ENCODE data around the gene SNAPC1. TPM values are rescaled to one million over a fixed set of nuclear protein-coding genes. Genes with fewer than 3 reads are reported as not detected.
A peak's percentile ranks its signal among the peaks of the same experiment; 100 is the strongest.

The SNAPC1 gene
- total RNA-seq, 1 donor from 2014 or later, result 5.6 TPM

DNA sequence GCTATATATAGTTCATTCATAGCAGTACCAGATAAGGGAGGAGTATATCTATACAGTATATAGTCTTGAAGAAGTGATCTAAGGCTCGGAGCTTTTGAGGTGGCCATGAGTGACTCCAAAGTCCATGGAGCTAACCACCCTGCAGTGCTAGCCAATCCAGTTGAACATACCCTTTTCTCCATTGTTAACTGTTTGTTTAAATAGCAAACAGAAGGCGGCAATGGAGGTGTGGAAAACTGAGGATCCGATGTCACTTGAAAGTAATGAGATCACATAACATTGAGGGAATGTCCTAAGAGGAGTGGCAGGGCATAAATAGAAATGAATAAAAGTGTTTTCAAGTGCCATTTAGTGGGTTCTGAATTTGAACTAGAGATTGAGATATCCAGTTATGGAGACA lies 12.4 kb upstream of the SNAPC1 start:
- TF ChIP-seq CTCF (conservative IDR thresholded peaks at IDR 0.05), result no peak
- H3K4me3 Mint-ChIP-seq, result peak overlapping the region; percentile 68
- H3K4me1 Mint-ChIP-seq (ENCODE audit: unreplicated experiment), result no peaks in the 10 kb centered on the region
- H3K27ac Mint-ChIP-seq, result peak overlapping the region; percentile 69
- DNase-seq (ENCODE audit: extremely low spot score, unreplicated experiment), result no peak
- H3K27me3 Mint-ChIP-seq, result no peaks in the 10 kb centered on the region
- peaks cover 24% of the 10 kb centered on the region for H3K36me3 Mint-ChIP-seq
- no peaks in the 10 kb centered on the region for H3K9me3 Mint-ChIP-seq

GRCh38 chr14:61750708-61751474 lies 11.3 kb upstream of the SNAPC1 start:
- H3K36me3 Mint-ChIP-seq, result peaks cover 16% of the 10 kb centered on the region
- H3K27me3 Mint-ChIP-seq, result no peaks in the 10 kb centered on the region
- no peak for TF ChIP-seq CTCF (conservative IDR thresholded peaks at IDR 0.05)
- DNase-seq (ENCODE audit: extremely low spot score, unreplicated experiment), result no peak
- H3K4me3 Mint-ChIP-seq, result peak overlapping the region; percentile 86
- no peaks in the 10 kb centered on the region for H3K4me1 Mint-ChIP-seq (ENCODE audit: unreplicated experiment)
- H3K27ac Mint-ChIP-seq, result peak overlapping the region; percentile 93
- H3K9me3 Mint-ChIP-seq, result no peaks in the 10 kb centered on the region

DNA sequence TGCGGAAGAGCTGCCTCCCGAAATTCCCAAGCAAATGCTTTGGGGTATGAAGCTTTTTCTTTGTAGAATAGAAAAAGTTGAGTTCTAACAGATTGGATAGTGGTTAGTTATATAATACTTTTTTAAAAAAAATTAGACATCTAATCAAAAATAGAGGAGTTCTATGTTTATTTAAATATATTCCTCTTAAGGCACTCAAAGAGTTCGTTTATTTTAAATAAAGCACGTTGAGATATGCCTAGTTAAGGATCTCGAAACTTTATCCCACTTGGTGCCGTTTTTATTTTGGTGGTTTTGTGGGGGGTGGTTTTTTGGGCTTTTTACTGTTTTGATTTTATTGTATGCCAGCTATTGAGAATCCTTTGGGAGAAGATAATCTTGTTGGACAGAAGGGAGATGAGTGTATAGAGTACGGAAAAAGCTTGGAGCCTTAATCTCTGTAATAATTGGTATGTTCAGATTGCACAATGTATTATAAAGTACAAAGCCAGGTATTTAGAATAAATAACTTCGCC lies 10.7 kb upstream of the SNAPC1 start:
- peak overlapping the region; percentile 11 for H3K27ac Mint-ChIP-seq
- peaks cover 15% of the 10 kb centered on the region for H3K36me3 Mint-ChIP-seq
- peak overlapping the region; percentile 12 for H3K4me3 Mint-ChIP-seq

DNA sequence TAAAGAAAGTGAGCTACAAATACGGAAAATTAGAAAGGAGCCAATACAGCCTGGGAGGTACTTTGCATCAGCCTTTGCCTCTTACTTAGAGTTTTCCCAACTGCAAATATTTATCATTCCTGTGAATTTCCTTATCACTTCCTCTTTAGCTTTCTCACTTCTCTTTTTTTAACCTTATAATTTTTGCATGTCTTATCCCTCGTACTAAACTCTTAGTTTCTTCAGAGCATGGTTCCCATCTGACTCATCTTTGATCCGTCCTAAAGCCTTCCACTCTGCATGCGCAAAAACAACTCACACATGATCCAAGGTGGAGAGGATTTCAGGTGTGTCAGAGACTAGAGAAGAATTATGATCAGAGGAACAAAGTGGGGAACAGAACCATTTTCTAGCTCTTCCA lies 9.6 kb upstream of the SNAPC1 start:
- TF ChIP-seq CTCF (conservative IDR thresholded peaks at IDR 0.05), result no peak
- H3K27ac Mint-ChIP-seq, result no peak overlapping the region
- H3K27me3 Mint-ChIP-seq, result no peaks in the 10 kb centered on the region
- no peak overlapping the region for H3K4me3 Mint-ChIP-seq
- no peaks in the 10 kb centered on the region for H3K9me3 Mint-ChIP-seq
- H3K4me1 Mint-ChIP-seq (ENCODE audit: unreplicated experiment), result no peaks in the 10 kb centered on the region
- DNase-seq (ENCODE audit: extremely low spot score, unreplicated experiment), result no peak
- peaks cover 7% of the 10 kb centered on the region for H3K36me3 Mint-ChIP-seq

More for the DNA sequence above, 10.7 kb upstream of the SNAPC1 start:
- DNase-seq (ENCODE audit: extremely low spot score, unreplicated experiment), result no peak
- no peaks in the 10 kb centered on the region for H3K4me1 Mint-ChIP-seq (ENCODE audit: unreplicated experiment)
- no peaks in the 10 kb centered on the region for H3K9me3 Mint-ChIP-seq
- H3K27me3 Mint-ChIP-seq, result no peaks in the 10 kb centered on the region
- no peak for TF ChIP-seq CTCF (conservative IDR thresholded peaks at IDR 0.05)

GRCh38 chr14:61753631-61754030 lies 8.6 kb upstream of the SNAPC1 start:
- no peaks in the 10 kb centered on the region for H3K9me3 Mint-ChIP-seq
- H3K27me3 Mint-ChIP-seq, result no peaks in the 10 kb centered on the region
- peaks cover 4% of the 10 kb centered on the region for H3K36me3 Mint-ChIP-seq
- DNase-seq (ENCODE audit: extremely low spot score, unreplicated experiment), result no peak
- no peak overlapping the region for H3K27ac Mint-ChIP-seq
- TF ChIP-seq CTCF (conservative IDR thresholded peaks at IDR 0.05), result no peak
- H3K4me1 Mint-ChIP-seq (ENCODE audit: unreplicated experiment), result no peaks in the 10 kb centered on the region
- no peak overlapping the region for H3K4me3 Mint-ChIP-seq

All from type B pancreatic cell (in vitro differentiated cells).